Fibroblast of villous mesenchyme (primary cell): ENCODE results near the gene RSPO1. TPM values are rescaled to one million over a fixed set of nuclear protein-coding genes. Genes with fewer than 3 reads are reported as not detected.

Experiments
- DNase-seq: peaks from one replicate; pipeline ENCODE4 v3.0.0-alpha.2; 2010; ENCODE audit warnings: low read depth
- H3K4me3 ChIP-seq: 2 replicates; pipeline ENCODE4 v1.5.1; 2011; ENCODE audit warnings: low read depth, mild to moderate bottlenecking, low read length
- total RNA-seq: library from RNA; depleted of rRNA; stranded (reverse); fragments of >200 nt; gene quantifications from 2 replicates; pipeline ENCODE4 v1.2.3, GENCODE V29; 2012
- TF ChIP-seq, protein P1 (sequence below): IDR thresholded peaks from 2 replicates; pipeline ENCODE4 v1.5.1; 2012; ENCODE audit warnings: low read depth, mild to moderate bottlenecking, low read length; ENCODE audit not compliant: insufficient read depth

The RSPO1 gene
- total RNA-seq, 1 donor, result not detected

DNA sequence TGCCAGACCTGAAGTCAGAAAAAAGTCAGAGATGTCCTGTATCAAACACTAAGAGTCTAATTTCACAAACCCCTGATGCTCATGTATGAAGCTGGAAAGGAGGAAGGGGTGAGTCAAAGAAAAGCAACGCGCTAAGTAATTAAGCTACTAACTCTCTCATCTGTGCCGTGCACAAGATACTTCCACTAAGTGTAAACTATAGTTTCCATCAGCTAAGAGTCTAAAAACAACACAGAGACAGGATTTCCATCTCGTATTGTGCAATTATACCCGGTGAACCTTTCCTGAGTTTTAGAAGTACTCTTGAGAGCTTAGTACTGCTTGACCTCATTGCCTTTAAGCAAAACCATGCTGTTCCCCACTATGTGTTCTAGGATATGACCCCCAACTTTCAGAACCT lies 59.0 kb downstream of the RSPO1 start:
- peak; percentile 91 for DNase-seq
- TF ChIP-seq, protein P1, sequence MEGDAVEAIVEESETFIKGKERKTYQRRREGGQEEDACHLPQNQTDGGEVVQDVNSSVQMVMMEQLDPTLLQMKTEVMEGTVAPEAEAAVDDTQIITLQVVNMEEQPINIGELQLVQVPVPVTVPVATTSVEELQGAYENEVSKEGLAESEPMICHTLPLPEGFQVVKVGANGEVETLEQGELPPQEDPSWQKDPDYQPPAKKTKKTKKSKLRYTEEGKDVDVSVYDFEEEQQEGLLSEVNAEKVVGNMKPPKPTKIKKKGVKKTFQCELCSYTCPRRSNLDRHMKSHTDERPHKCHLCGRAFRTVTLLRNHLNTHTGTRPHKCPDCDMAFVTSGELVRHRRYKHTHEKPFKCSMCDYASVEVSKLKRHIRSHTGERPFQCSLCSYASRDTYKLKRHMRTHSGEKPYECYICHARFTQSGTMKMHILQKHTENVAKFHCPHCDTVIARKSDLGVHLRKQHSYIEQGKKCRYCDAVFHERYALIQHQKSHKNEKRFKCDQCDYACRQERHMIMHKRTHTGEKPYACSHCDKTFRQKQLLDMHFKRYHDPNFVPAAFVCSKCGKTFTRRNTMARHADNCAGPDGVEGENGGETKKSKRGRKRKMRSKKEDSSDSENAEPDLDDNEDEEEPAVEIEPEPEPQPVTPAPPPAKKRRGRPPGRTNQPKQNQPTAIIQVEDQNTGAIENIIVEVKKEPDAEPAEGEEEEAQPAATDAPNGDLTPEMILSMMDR, result no peak
- no peak overlapping the region for H3K4me3 ChIP-seq

DNA sequence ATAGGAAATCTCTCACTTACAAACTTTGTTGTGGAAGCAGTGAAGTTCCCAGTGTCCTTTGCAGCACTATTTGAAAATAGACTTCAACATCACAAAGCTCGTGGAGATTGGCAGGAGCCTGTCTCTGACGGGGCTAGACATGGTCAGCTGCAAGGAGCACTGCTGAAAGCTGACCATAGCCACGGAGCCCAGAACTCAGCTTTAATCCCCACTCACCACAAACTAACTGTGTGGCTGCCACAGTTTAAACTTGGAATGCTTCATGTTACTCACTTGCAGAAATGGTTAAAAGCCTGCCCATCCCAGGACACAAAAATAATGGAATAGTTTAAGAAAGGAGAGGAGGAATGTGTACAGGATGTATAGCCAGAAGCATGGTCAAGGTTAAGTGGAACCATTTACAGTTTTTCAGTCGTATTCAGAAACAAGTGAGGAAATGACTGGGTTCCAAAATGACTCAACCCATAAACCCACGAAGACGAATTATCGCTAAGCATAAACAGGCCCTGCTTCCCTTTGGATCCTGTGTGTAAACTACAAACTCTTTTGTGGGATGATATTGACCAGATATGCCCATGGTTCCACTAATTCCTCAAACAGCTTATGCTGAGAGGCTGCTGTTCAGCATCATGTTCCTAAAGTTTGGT lies 59.7 kb downstream of the RSPO1 start:
- no peak overlapping the region for H3K4me3 ChIP-seq
- peak; percentile 99 for DNase-seq
- TF ChIP-seq, protein P1, result no peak

DNA sequence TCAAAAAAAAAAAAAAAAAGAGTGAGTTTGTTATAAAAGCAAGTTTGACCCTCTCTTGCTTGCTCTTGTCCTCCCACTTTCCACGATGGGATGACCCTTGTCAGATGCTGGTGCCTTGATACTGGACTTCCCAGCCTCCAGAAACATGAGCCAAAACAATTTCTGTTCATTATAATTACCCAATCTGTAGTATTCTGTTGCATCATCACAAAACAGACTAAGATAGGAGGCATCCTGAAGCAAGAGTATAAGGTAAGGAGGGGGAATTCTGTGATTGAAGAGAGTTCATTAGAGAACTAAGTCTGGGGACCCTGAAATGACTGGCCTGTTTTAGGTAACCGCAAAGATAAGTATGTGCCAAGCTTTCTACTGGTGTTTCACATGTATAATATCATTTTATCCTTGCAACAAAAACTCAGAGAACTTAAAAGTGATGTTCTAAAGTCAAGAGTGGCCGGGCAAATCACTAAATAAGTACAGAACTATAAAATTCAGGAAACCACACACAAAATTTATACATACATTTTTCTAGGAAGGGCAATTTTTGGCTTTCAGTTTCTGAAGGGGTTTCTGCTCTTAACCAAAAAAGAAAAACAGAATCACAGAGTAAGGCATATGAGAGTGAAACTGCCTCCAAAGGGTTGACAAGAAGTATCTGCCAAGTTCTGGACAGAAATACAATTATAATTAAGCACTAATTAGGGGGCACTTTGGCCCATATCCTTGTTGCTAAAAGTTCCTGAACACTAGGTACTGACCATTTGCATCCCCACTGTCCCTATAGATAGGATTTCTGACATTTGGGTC lies 64.0 kb downstream of the RSPO1 start:
- DNase-seq, result peak; percentile 32
- H3K4me3 ChIP-seq, result no peak overlapping the region
- TF ChIP-seq, protein P1, result no peak

GRCh38 chr1:37567023-37567422 lies 67.7 kb downstream of the RSPO1 start:
- H3K4me3 ChIP-seq, result no peak overlapping the region
- DNase-seq, result peak; percentile 93
- TF ChIP-seq, protein P1, result no peak

DNA sequence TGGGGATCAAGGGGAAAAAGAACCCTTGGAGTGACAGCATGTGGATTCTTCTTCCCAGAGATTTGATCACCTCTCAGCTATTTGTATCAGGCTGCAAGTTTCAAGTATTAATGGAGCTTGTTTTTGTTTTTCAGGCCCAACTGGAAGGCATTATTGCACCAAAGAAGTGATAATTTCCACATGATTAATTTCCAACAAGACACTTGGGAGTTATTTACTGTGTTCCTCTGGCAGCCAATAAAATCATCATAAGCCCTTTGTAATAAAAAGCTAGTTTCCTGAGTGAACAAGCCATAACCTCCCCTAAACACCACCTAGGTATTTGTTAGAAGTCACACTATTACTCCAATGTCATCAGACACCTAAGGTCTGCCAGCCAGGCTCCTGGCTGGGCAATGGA lies 69.8 kb downstream of the RSPO1 start:
- TF ChIP-seq, protein P1, result no peak
- no peak overlapping the region for H3K4me3 ChIP-seq
- DNase-seq, result no peak

- TF ChIP-seq, protein P1, result no peak
- no peak overlapping the region for H3K4me3 ChIP-seq
- DNase-seq, result no peak
Observed at GRCh38 chr1:37562984-37563383, 71.7 kb downstream of the RSPO1 start.

Other genes starting within 250 kb of the RSPO1 start
- gene ZC3H12A, start 160.3 kb downstream of the RSPO1 start, total RNA-seq, result 21.6 and 38.9 TPM in 2 replicates
- gene MEAF6, start 120.1 kb downstream of the RSPO1 start, total RNA-seq, result 54.8 and 60.9 TPM in 2 replicates
- 9.5 and 11.6 TPM in 2 replicates for gene SNIP1, start 80.6 kb downstream of the RSPO1 start, total RNA-seq
- gene DNALI1, start 78.0 kb downstream of the RSPO1 start, total RNA-seq, result 7.1 and 7.3 TPM in 2 replicates
- gene GNL2, start 39.0 kb downstream of the RSPO1 start, total RNA-seq, result 77.7 and 85.4 TPM in 2 replicates
- 6.1 and 14.2 TPM in 2 replicates for gene CDCA8, start 57.6 kb upstream of the RSPO1 start, total RNA-seq
- gene EPHA10, start 130.2 kb upstream of the RSPO1 start, total RNA-seq, result under 0.01 TPM in 1 of 2 replicates, not detected in the other
- 0.43 and 0.97 TPM in 2 replicates for gene MANEAL, start 159.0 kb upstream of the RSPO1 start, total RNA-seq
- gene C1orf122, start 172.9 kb upstream of the RSPO1 start, total RNA-seq, result 13.4 and 17.4 TPM in 2 replicates
- gene YRDC, start 173.3 kb upstream of the RSPO1 start, total RNA-seq, result 11.9 and 15.5 TPM in 2 replicates
- 3.2 and 5.6 TPM in 2 replicates for gene MTF1, start 224.7 kb upstream of the RSPO1 start, total RNA-seq